Stimulated activated CD4-positive, alpha-beta T cell treated with anti-CD3 and anti-CD28 coated beads, Interleukin-2, amount 100 ng/mL, for 48 hours (primary cell): ENCODE measurements around the gene IRGC.
"Not testable (repeated sequence)": the region's sequence is repeated elsewhere in the genome, so short reads cannot be mapped to it uniquely, and the experiment has no call there.

ENCODE experiments used
- DNase-seq, 2 donors: peaks; one replicate each; pipeline ENCODE4 v3.0.0-alpha.2; 2020

IRGC gene

DNA sequence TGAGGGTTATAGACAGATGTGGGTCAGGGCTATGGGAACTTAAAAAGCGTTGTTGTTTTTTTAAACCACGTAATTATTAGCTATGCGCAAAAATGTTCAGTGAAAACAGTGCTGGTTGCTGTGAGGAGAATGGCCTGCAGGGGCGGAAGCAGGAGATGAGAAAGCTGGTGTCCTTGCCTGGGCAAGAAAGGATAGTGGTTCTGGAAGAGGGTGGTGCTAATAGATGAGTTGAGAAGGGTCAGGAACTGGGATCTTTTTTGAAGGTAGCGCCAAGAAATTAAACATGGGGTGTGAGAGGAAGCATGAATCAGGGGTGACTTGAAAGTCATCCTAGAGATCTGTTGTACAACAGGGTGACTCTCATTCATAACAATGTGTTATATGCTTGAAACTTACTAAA is 43.6 kb downstream of the IRGC start:
- DNase-seq: no peak

DNA sequence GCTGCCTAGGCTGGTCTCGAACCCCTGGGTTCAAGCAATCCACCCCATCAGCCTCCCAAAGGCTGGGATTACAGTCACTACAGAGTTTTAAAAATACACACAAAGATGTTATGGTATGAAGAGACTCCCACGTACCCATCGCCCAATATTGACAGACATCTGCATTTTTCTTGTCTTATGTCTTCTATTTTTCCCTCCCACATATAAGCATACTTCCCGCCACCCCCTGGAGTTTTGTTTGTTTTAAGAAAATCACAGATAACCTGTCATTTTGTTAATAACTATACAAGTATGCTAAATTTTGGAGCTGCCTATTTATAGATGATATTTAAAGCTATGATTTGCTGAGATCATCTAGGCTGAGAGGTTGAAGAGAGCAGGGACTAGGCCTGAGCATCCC is 45.1 kb downstream of the IRGC start:
- DNase-seq: no peak

DNA sequence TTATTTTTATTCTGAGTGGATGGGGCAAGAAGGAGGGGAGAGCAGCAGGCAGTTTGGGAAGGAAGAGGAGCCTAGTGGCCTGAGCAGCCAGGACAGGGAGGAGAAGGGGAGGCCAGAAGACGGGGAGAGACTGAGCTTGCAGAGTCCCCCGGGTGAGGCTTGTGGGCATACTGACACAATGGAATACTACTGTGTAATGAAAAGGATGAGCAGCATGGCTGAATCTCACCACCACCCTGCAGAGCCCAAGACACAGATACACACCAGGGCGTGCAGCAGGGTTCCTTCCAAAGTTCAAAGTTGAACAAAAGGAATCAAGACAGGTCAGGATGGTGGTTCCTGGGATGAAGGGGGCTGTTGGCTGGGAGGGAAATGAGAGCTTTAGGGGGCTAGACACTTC is 46.9 kb downstream of the IRGC start:
- DNase-seq: no peak

DNA sequence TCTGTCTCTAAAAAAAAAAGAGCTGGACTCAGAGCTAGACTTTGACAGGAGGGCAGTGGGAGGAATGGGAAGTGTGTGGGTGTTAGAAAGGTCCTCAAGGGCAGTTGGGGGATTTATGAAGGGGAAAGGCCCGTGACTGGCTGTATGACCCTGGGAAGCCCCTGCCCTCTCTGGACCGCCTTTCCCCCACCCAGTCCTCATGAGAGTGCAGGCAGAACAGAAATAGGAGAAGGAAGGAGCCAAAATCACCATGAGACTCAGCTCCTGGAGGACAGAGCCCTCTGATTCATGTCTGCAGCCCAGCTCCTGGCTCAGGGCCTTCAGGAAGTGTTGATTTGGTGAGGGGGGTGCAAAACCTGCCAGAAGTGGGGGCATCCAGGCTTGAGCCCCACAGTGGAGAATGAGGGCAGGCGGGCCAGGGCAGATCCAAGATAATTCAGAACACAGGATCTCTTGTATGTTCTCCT is 47.6 kb downstream of the IRGC start:
- DNase-seq: no peak

DNA sequence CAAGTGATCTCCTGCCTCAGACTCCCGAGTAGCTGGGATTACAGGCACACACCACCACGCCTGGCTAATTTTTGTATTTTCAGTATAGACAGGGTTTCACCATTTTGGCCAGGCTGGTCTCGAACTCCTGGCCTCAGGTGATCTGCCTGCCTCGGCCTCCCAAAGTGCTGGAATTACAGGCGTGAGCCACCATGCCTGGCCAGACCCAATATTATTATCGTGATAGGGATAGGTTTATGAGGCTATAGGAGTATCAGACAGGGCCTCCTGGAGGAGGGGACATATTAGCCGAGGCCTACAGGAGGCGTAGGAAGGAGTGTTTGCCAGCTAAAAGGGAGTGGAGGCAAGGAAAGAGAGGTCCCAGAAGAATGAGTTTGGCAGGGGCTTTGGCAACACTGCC is 48.8 kb downstream of the IRGC start:
- DNase-seq: not testable (repeated sequence)

DNA sequence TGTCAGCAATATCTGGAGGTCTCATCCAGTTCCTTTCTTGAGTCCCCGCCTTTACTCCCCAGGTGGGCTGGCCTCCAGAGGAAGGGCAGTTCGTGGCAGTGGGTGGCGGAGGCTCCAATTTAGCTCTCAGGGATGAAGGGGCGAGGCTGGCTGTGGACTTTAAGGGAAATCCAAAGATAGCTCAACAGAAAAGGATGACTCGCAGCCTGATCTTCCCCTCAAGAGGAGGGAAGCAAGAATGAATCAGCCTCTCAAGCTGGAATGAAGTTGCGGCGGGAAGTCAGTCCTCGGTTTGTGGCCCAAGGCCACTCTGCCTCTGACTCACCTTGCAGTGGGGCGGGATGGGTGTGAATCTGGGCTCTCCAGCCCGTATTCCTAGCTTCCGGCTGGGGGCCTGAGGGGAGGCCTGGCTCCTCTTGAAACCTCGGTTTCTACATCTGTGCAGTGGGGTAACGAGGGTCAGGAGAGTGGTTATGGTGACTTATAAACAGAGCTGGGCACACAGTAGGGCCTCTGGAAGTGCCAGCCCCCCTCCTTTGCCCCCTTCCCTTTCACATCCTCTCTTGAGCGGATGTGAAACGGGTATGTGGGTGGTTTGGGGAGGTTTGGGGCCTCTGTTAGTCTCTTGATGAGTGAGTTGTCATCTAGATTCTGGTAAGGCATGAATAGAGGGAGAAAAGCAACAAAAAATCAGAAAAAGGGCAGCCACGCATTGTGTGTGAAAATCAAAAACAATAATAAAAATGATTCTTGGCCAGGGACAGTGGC is 49.4 kb downstream of the IRGC start:
- peak; percentile 70 to 75 for DNase-seq

DNA sequence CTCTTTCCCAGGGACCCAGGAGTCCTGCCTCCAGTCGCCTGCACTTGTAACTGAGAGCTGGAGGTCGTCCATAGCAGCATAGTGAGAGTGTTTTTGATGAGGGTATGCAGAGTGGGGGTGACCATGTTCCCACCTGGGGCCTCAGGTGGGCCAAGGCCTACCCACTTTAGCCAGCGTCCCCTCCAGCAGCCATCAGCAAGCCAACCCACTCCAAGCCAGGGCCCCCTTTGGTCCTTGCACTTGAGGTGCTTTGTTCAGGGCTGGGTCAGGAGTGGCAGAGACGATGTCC is 50.8 kb downstream of the IRGC start:
- no peak for DNase-seq

DNA sequence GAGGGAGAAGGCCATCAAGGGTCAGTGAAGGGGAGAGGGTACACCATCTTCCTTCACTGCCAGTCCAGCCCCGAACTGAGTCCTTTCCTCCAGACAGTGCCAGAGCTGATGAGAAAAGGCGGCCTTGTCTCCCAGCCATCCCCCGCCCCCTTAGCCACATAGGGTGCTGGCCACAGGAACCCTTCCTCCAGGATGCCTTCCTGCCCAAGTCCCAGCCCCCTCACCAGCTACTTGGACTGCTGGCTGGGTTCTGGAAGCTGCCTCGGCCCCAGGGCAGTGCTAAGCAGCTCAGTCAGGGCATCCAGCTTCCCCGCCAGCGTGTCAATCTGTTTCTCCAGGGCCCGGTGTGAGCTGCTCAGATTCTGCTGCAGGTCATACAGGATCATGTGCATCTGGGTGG is 51.4 kb downstream of the IRGC start:
- DNase-seq: no peak

DNA sequence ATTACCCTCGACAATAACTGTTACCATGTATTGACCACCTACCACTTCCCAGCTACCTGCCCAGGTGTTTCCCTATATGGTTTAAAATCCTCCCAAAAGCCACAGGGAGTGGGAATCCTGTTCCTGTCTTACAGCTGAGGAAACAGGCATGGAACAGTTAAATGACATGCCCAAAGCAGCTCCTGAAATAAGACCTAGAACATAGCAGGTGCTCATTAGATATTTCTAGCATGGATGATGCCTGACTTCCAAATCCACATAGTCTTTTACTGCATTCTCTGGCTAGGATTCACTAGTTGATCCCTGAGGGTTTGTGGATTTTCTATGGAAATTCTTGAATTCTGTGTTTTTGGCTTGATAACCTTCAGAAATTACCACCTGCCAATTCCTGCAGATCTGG is 51.9 kb downstream of the IRGC start:
- no peak for DNase-seq

DNA sequence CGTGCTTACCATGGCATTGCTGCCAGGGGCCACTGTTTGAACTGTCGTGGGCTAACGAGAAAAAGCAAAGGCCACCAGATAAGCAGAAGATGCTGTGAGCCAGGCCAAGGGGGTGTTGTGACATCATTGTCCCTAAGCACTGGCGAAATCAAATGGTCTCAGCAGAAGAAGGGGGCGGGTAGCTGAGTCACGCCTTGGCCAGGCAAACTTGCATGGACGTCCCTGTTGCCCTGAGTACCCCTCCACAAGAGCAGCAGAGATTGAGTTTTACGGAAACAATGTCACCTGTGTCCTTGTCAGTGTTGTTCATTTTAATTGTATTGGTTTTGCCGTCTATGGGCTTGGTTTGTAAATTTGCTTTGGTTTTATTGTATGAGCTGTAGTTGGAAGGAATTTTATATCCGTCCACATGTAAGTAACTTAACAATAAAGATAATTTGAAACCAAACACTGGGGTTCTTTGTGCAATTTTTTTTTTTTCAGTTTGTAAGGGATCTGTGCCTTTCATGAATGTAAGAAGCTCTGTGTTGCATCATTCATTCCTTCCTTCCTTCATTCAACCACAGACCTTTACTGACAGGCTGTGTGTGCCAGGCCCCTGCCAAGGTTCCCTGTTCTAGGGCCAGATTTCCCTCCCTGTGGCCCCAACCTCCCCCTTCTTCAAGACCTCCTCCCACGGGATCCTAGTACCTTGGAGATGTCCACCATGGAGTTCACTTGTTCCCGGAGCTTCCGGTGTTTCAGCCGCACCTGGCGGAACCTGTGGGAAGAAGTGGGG is 52.6 kb downstream of the IRGC start:
- DNase-seq: no peak

DNA sequence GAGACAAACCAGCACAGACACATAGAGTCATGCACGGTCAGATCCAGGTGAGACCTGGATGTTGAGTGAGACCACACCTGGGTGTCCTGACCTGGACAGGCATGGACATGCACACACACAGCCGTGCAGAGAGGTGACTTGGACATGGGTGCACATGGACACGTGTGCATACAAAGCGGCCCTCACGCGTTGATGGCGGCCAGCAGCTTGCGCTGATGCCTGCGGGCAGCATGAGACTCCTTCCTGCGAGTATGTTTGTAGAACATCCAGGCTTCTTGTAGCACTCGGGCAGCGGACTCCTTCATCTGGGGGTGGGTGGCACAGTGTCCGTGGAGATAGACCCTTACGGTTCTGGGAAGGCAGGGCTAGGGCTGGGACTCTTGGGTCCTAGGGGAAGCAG is 53.4 kb downstream of the IRGC start:
- DNase-seq: no peak
